GM12878 (cell line): ENCODE data around the gene OR9Q2. TPM values are rescaled to one million over a fixed set of nuclear protein-coding genes. Genes with fewer than 3 reads are reported as not detected.

Source experiments
- ATAC-seq: fragments of 200-7000 bp; cut with Tn5 transposase; 3 replicates; pipeline ENCODE4 v1.9.1; 2020; ENCODE audit warnings: mild to moderate bottlenecking, moderate library complexity
- BruUV-seq: library from RNA; stranded (reverse); fragments of 400-500 nt; replicated peaks from 2 replicates; lab custom pipeline; 2021; lab: Mats Ljungman, UMichigan
- CTCF ChIA-PET: fragments of 300-600 bp; sonication (Branson Sonifier 250); formaldehyde crosslinking; extraction: SDS; loops from one replicate; lab custom pipeline; 2021; ENCODE audit warnings: inconsistent platforms; lab: Yijun Ruan, JAX
- POLR2A ChIA-PET: fragments of 350-600 bp; formaldehyde crosslinking; extraction: SDS; loops from one replicate; lab custom pipeline; 2021; ENCODE audit warnings: inconsistent platforms; lab: Charles Lee
- RAD21 ChIA-PET: fragments of 300-600 bp; sonication (Branson Sonifier 250); formaldehyde crosslinking; loops from one replicate; lab custom pipeline; 2023; ENCODE audit warnings: antibody characterized with exemption; ENCODE audit not compliant: unreplicated experiment; lab: Charles Lee
- SMC1A ChIA-PET: fragments of 300-600 bp; sonication (Branson Sonifier 250); formaldehyde crosslinking; loops from one replicate; lab custom pipeline; 2023; ENCODE audit not compliant: unreplicated experiment, uncharacterized antibody; lab: Charles Lee
- DNase-seq: peaks from one replicate; pipeline ENCODE4 v3.0.0-alpha.2; 2011; ENCODE audit warnings: low read depth, low spot score
- FAIRE-seq: peaks from 3 replicates; lab custom pipeline; 2011; peaks lifted over from hg19 to GRCh38; lab: Jason Lieb, UNC
- H2AFZ ChIP-seq: 2 replicates; pipeline ENCODE4 v1.6.0; 2011; ENCODE audit warnings: low read depth, low read length, control low read depth; ENCODE audit not compliant: control insufficient read depth
- H3K27ac ChIP-seq: 2 replicates; pipeline ENCODE4 v1.5.1; 2011; ENCODE audit warnings: control low read depth; ENCODE audit not compliant: control insufficient read depth, insufficient read depth
- H3K27me3 ChIP-seq, 2 experiments: replicated peaks in 1 of 2; 2 replicates each; pipeline versions ENCODE4 v1.6.0 to v1.6.1; 2011; ENCODE audit warnings: low read length in 1 of 2; ENCODE audit not compliant: control insufficient read depth in 2 of 2, insufficient read depth in 2 of 2
- H3K36me3 ChIP-seq, 2 experiments: 2 replicates each; pipeline ENCODE4 v1.5.1; 2011; ENCODE audit warnings: low read length in 1 of 2; ENCODE audit not compliant: control insufficient read depth in 2 of 2, insufficient read depth in 2 of 2
- H3K4me1 ChIP-seq: 2 replicates; pipeline ENCODE4 v1.6.1; 2011; ENCODE audit warnings: mild to moderate bottlenecking, low read length, moderate library complexity, mixed read lengths; ENCODE audit not compliant: control insufficient read depth, insufficient read depth
- H3K4me2 ChIP-seq: 2 replicates; pipeline ENCODE4 v1.6.0; 2011; ENCODE audit warnings: control low read depth; ENCODE audit not compliant: control insufficient read depth, insufficient read depth
- H3K4me3 ChIP-seq: fragments of 200-600 bp; sonication (generic); 2 replicates; pipeline ENCODE4 v1.5.1; 2016
- H3K79me2 ChIP-seq: 2 replicates; pipeline ENCODE4 v1.6.0; 2011; ENCODE audit warnings: low read length; ENCODE audit not compliant: control insufficient read depth, insufficient read depth
- H3K9ac ChIP-seq: 2 replicates; pipeline ENCODE4 v1.8.0; 2011; ENCODE audit warnings: low read length, control low read depth, mixed read lengths; ENCODE audit not compliant: control insufficient read depth, insufficient read depth
- H3K9me3 ChIP-seq: replicated peaks from 3 replicates; pipeline ENCODE4 v1.5.1; 2011; ENCODE audit warnings: mild to moderate bottlenecking, low read length; ENCODE audit not compliant: control insufficient read depth, insufficient read depth
- H4K20me1 ChIP-seq: 2 replicates; pipeline ENCODE4 v1.6.0; 2011; ENCODE audit not compliant: control insufficient read depth, insufficient read depth
- CHD2 ChIP-seq: IDR thresholded peaks from 2 replicates; pipeline ENCODE4 v1.6.1; 2011; ENCODE audit warnings: low read depth, low read length, improper control_type of control experiment, borderline replicate concordance
- CREM ChIP-seq: IDR thresholded peaks from 2 replicates; pipeline ENCODE4 v1.6.1; 2014; ENCODE audit warnings: antibody characterized with exemption, low read depth
- ESRRA ChIP-seq: IDR thresholded peaks from 2 replicates; pipeline ENCODE4 v1.6.1; 2012; ENCODE audit warnings: mild to moderate bottlenecking, low read length, improper control_type of control experiment
- HDAC6 ChIP-seq: fragments of 200-600 bp; sonication (generic); IDR thresholded peaks from one replicate; pipeline ENCODE4 v1.8.0; 2017; ENCODE audit warnings: antibody characterized with exemption; ENCODE audit not compliant: unreplicated experiment
- SREBF2 ChIP-seq: IDR thresholded peaks from 2 replicates; pipeline ENCODE4 v1.6.1; 2012; ENCODE audit warnings: mild to moderate bottlenecking, low read length
- SRF ChIP-seq, 2 experiments: IDR thresholded peaks; 2 replicates each; pipeline ENCODE4 v1.6.1; 2011; ENCODE audit warnings: low read depth in 2 of 2, low read length in 2 of 2, mild to moderate bottlenecking in 1 of 2, moderate library complexity in 1 of 2
- TAF1 ChIP-seq: IDR thresholded peaks from 2 replicates; pipeline ENCODE4 v1.6.1; 2011; ENCODE audit warnings: mild to moderate bottlenecking, low read depth, low read length, borderline replicate concordance
- ZNF207 ChIP-seq: fragments of 450-650 bp; IDR thresholded peaks from 2 replicates; pipeline ENCODE4 v1.6.1; 2014; ENCODE audit warnings: antibody characterized with exemption, mild to moderate bottlenecking, borderline replicate concordance
- ZNF687 ChIP-seq: fragments of 450-650 bp; IDR thresholded peaks from 2 replicates; pipeline ENCODE4 v1.6.1; 2017; ENCODE audit warnings: mild to moderate bottlenecking, moderate library complexity
- WGBS: methylation state at CpG from one replicate; pipeline ENCODE4 v1.1.6; 2016; ENCODE audit warnings: low lambda C conversion rate; ENCODE audit not compliant: insufficient replicate concordance, insufficient coverage; ENCODE audit errors: missing lambda C conversion rate; 5-methylcytosine and 5-hydroxymethylcytosine counted together
- in situ Hi-C: fragments of 300-500 bp; cut with MboI; formaldehyde crosslinking; loops from 9 replicates; pipeline ENCODE4 v1.14.3; 2018; ENCODE audit warnings: mixed read lengths
- intact Hi-C: fragments of 100-400 bp; cut with micrococcal nuclease; formaldehyde crosslinking; loops from one replicate; pipeline ENCODE4 v1.14.2; 2022; ENCODE audit not compliant: unreplicated experiment
- polyA plus RNA-seq, 11 experiments: library from polyadenylated mRNA; depleted of rRNA in 4 of 11; unstranded in 6 of 11; stranded (reverse) in 5 of 11; fragments of >200 nt; fragmentation: Nextera tagmentation in 4 of 11; fragmentation: Illumina TruSeq in 1 of 11; extraction: Ambion mirVana in 4 of 11; extraction: Trizol in 1 of 11; gene quantifications; 1 replicate in 1 of 11; 2 replicates in 10 of 11; pipeline versions ENCODE4 v1.2.1 to v1.2.3, GENCODE V29; 2011 to 2016; ENCODE audit warnings: inconsistent platforms in 2 of 11, missing spikeins in 2 of 11, low read depth in 1 of 11
- total RNA-seq, 4 experiments: library from RNA; depleted of rRNA in 3 of 4; stranded (reverse); fragments of >200 nt in 3 of 4; fragmentation: Illumina TruSeq in 1 of 4; extraction: Trizol in 1 of 4; gene quantifications; 2 replicates each; pipeline versions ENCODE4 v1.2.1 to v1.2.3, GENCODE V29; 2013 to 2021
- TF ChIP-seq, protein P1 (sequence below): fragments of 450-650 bp; formaldehyde crosslinking; IDR thresholded peaks from 2 replicates; pipeline ENCODE4 v1.5.0; 2022; ENCODE audit warnings: mild to moderate bottlenecking, missing genetic modification characterization

OR9Q2 gene
- total and polyA plus RNA-seq, 10 of the 15 experiments (the other 5 are each of a cell fraction or from before 2014, with no cell fraction given): 0.05 TPM; not detected in 9

DNA sequence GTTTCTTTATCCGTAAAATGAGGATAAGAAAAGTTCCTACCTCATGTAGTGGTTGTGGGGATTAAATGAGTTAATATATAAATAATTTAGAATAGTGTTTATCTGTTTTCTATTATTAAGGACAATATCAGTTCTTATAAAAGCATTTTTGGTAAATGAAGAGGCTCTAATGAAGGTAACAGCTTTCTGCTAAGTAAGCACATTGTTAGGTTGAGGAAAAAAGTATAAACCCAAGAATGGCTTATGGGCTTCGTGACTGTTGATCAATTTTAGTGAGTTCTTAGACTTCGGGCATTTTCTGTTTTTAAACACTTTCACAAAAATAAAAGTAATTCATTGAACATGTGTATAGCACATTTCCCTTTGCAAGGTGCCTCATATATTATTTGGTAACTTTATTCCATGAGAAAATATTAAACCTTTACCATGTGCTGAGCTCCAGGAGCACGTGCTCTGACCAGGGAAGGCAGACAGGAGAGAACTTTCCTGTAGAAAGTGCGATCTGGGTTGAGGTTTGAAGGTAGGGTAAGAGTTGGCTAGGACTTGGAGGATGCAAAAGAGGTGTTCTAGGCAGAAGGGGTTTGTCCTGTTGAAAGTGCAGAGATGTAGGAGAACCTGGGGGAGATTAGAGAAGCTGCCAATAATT is 11.3 kb upstream of the OR9Q2 start:
- no peaks in the 10 kb centered on the region for H3K9me3 ChIP-seq
- H4K20me1 ChIP-seq: no peaks in the 10 kb centered on the region
- SMC1A ChIA-PET: interaction anchor here (0.6 kb wide), 1 partner anchor 471 kb away, joined by 3 read pairs; no protein-coding TSS in a partner anchor
- in situ Hi-C loops (no loop called here), intact Hi-C loops (no loop called here)
- no TSS peak for BruUV-seq
- H3K27ac ChIP-seq: no peak overlapping the region
- FAIRE-seq (no peak), DNase-seq (no peak), ATAC-seq (no peak)
- CTCF ChIA-PET: no interaction called here
- H3K4me1 ChIP-seq: no peaks in the 10 kb centered on the region
- RAD21 ChIA-PET: no interaction called here
- H3K79me2 ChIP-seq: no peaks in the 10 kb centered on the region
- POLR2A ChIA-PET: no interaction called here
- no peak overlapping the region for H2AFZ ChIP-seq
- H3K4me2 ChIP-seq: no peak overlapping the region
- no peak overlapping the region for H3K4me3 ChIP-seq
- TF ChIP-seq ESRRA (no peak), TAF1 (no peak), CREM (no peak), SREBF2 (no peak)
- H3K9ac ChIP-seq: no peak overlapping the region
- WGBS: 4% methylated on average over 5 of the region's 5 CpGs
- H3K36me3 ChIP-seq: no peaks in the 10 kb centered on the region
- H3K27me3 ChIP-seq: no peaks in the 10 kb centered on the region; a peak in 1 of 4 replicates

GRCh38 chr11:58178444-58178843 is 10.4 kb upstream of the OR9Q2 start:
- no peaks in the 10 kb centered on the region for H4K20me1 ChIP-seq
- H3K4me2 ChIP-seq: no peak overlapping the region
- no peaks in the 10 kb centered on the region for H3K36me3 ChIP-seq
- H2AFZ ChIP-seq: no peak overlapping the region
- FAIRE-seq (no peak), DNase-seq (no peak), ATAC-seq (no peak)
- no peaks in the 10 kb centered on the region for H3K79me2 ChIP-seq
- ChIA-PET POLR2A (no interaction called here), SMC1A (no interaction called here), CTCF (no interaction called here), RAD21 (no interaction called here)
- WGBS: 29% methylated on average over 6 of the region's 6 CpGs
- H3K9me3 ChIP-seq: no peaks in the 10 kb centered on the region
- no peaks in the 10 kb centered on the region for H3K4me1 ChIP-seq
- no peak overlapping the region for H3K4me3 ChIP-seq
- H3K9ac ChIP-seq: no peak overlapping the region
- intact Hi-C loops: no loop called here
- BruUV-seq: no TSS peak
- in situ Hi-C loops: no loop called here
- no peaks in the 10 kb centered on the region; a peak in 1 of 4 replicates for H3K27me3 ChIP-seq
- no peak overlapping the region for H3K27ac ChIP-seq
- no peak for TF ChIP-seq ZNF207
- no peak for TF ChIP-seq HDAC6
- TF ChIP-seq, protein P1, sequence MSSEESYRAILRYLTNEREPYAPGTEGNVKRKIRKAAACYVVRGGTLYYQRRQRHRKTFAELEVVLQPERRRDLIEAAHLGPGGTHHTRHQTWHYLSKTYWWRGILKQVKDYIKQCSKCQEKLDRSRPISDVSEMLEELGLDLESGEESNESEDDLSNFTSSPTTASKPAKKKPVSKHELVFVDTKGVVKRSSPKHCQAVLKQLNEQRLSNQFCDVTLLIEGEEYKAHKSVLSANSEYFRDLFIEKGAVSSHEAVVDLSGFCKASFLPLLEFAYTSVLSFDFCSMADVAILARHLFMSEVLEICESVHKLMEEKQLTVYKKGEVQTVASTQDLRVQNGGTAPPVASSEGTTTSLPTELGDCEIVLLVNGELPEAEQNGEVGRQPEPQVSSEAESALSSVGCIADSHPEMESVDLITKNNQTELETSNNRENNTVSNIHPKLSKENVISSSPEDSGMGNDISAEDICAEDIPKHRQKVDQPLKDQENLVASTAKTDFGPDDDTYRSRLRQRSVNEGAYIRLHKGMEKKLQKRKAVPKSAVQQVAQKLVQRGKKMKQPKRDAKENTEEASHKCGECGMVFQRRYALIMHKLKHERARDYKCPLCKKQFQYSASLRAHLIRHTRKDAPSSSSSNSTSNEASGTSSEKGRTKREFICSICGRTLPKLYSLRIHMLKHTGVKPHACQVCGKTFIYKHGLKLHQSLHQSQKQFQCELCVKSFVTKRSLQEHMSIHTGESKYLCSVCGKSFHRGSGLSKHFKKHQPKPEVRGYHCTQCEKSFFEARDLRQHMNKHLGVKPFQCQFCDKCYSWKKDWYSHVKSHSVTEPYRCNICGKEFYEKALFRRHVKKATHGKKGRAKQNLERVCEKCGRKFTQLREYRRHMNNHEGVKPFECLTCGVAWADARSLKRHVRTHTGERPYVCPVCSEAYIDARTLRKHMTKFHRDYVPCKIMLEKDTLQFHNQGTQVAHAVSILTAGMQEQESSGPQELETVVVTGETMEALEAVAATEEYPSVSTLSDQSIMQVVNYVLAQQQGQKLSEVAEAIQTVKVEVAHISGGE (CRISPR knock-in tag): no peak
- TF ChIP-seq CHD2: no peak
- no peak for TF ChIP-seq SRF (IDR thresholded peaks at IDR 0.05; ENCODE audit: low read depth in 2 of 2, low read length in 2 of 2)
- no peak for TF ChIP-seq ZNF687
